ENCODE measurements around the gene FBXO15. TPM values are rescaled to one million over a fixed set of nuclear protein-coding genes. Genes with fewer than 3 reads are reported as not detected.

FBXO15 gene
- total RNA-seq, 1 donor from 2014 or later = not detected

- Histone ChIP-seq H3K9me3 (replicated peaks) (peaks cover 6% of the 10 kb centered on the region), H3K27ac (replicated peaks) (no peak overlapping the region), H3K4me3 (no peak overlapping the region), H3K27me3 (ENCODE audit: low read depth) (peaks cover 49% of the 10 kb centered on the region), H3K36me3 (no peaks in the 10 kb centered on the region), H3K4me1 (no peaks in the 10 kb centered on the region)
- TF ChIP-seq CTCF (IDR thresholded peaks at IDR 0.05; ENCODE audit: borderline replicate concordance) = no peak
- no peak for DNase-seq
- intact Hi-C loops (cut with micrococcal nuclease) = no loop called here
Measured at GRCh38 chr18:74179623-74180199, 32.1 kb upstream of the FBXO15 start.

GRCh38 chr18:74178884-74179283 lies 31.2 kb upstream of the FBXO15 start:
- Histone ChIP-seq H3K9me3 (replicated peaks) (peaks cover 6% of the 10 kb centered on the region), H3K36me3 (no peaks in the 10 kb centered on the region), H3K27me3 (ENCODE audit: low read depth) (peaks cover 45% of the 10 kb centered on the region), H3K27ac (replicated peaks) (no peak overlapping the region), H3K4me1 (no peaks in the 10 kb centered on the region), H3K4me3 (no peak overlapping the region)
- TF ChIP-seq CTCF (IDR thresholded peaks at IDR 0.05; ENCODE audit: borderline replicate concordance) = no peak
- DNase-seq = no peak
- intact Hi-C loops (cut with micrococcal nuclease) = no loop called here

GRCh38 chr18:74175658-74176057 lies 28.0 kb upstream of the FBXO15 start:
- no peaks in the 10 kb centered on the region for H3K36me3 ChIP-seq
- no peak for DNase-seq
- no peak overlapping the region for H3K27ac ChIP-seq (replicated peaks)
- no peak for TF ChIP-seq CTCF (IDR thresholded peaks at IDR 0.05; ENCODE audit: borderline replicate concordance)
- no peak overlapping the region for H3K4me3 ChIP-seq
- intact Hi-C loops (cut with micrococcal nuclease) = no loop called here
- peaks cover 6% of the 10 kb centered on the region for H3K9me3 ChIP-seq (replicated peaks)
- H3K4me1 ChIP-seq = no peaks in the 10 kb centered on the region
- H3K27me3 ChIP-seq (ENCODE audit: low read depth) = peaks cover 43% of the 10 kb centered on the region

- Histone ChIP-seq H3K36me3 (no peaks in the 10 kb centered on the region), H3K4me1 (no peaks in the 10 kb centered on the region), H3K27ac (replicated peaks) (no peak overlapping the region), H3K27me3 (ENCODE audit: low read depth) (peaks cover 55% of the 10 kb centered on the region), H3K4me3 (no peak overlapping the region), H3K9me3 (replicated peaks) (no peaks in the 10 kb centered on the region)
- no peak for TF ChIP-seq CTCF (IDR thresholded peaks at IDR 0.05; ENCODE audit: borderline replicate concordance)
- no peak for DNase-seq
- intact Hi-C loops (cut with micrococcal nuclease) = no loop called here
Measured at GRCh38 chr18:74173434-74173750, 25.8 kb upstream of the FBXO15 start.

GRCh38 chr18:74172697-74173433 lies 25.2 kb upstream of the FBXO15 start:
- Histone ChIP-seq H3K36me3 (no peaks in the 10 kb centered on the region), H3K4me3 (no peak overlapping the region), H3K27ac (replicated peaks) (no peak overlapping the region), H3K9me3 (replicated peaks) (no peaks in the 10 kb centered on the region), H3K4me1 (no peaks in the 10 kb centered on the region), H3K27me3 (ENCODE audit: low read depth) (peaks cover 55% of the 10 kb centered on the region)
- intact Hi-C loops (cut with micrococcal nuclease) = no loop called here
- DNase-seq = no peak
- TF ChIP-seq CTCF (IDR thresholded peaks at IDR 0.05; ENCODE audit: borderline replicate concordance) = no peak
